Activated CD4-positive, CD25-positive, alpha-beta regulatory T cell (primary cell): ENCODE results near the gene WNT7B.
A peak's percentile ranks its signal among the peaks of the same experiment; 100 is the strongest.
"Not testable (repeated sequence)": the region's sequence is repeated elsewhere in the genome, so short reads cannot be mapped to it uniquely, and the experiment has no call there.

ENCODE experiments used
- DNase-seq, 4 experiments: peaks; one replicate each; lab custom pipeline; 2025; lab: John Stamatoyannopoulos, UW

Gene WNT7B

DNA sequence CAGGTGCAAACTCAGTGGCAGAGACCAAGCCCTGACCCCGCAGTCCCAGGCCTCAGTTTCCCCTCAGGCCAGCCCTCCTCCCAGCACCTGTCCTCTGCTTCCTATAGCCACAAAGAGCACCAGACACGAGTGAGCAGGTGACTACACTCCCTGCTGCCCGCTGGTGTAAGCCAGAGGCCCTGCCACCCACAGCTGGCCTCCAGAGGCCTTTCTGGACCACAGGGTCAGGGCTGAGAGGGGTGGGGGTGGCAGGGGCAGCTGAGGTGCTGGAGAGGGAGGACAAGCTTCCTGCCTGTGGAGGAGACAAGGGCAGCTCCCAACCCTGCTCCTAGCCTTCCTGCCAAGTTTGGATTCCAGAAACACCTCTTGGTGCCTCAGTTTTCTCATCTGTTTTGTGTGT, 31.3 kb upstream of the WNT7B start:
- no peak for DNase-seq

DNA sequence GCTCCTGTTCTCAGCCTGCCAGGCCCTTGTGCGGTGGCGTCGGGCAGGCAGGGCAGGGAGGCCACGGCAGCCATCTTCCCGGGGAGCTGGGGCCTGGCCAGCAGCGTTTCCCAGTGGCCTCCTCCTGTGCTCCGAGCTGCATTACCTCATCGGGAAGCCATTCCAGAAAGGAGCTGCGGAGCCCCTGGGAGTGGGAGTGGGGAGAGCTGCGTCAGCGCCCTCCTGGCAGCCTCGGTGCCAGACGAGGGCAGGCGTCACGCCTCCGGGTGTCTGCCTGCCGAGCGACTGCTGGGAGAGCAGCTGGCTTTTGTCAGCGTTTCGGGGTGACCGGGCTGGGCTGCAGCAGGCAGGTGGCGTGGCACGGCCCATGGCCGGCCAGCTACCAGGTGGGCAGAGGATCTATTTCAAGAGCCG, 30.9 kb upstream of the WNT7B start:
- DNase-seq = no peak

DNA sequence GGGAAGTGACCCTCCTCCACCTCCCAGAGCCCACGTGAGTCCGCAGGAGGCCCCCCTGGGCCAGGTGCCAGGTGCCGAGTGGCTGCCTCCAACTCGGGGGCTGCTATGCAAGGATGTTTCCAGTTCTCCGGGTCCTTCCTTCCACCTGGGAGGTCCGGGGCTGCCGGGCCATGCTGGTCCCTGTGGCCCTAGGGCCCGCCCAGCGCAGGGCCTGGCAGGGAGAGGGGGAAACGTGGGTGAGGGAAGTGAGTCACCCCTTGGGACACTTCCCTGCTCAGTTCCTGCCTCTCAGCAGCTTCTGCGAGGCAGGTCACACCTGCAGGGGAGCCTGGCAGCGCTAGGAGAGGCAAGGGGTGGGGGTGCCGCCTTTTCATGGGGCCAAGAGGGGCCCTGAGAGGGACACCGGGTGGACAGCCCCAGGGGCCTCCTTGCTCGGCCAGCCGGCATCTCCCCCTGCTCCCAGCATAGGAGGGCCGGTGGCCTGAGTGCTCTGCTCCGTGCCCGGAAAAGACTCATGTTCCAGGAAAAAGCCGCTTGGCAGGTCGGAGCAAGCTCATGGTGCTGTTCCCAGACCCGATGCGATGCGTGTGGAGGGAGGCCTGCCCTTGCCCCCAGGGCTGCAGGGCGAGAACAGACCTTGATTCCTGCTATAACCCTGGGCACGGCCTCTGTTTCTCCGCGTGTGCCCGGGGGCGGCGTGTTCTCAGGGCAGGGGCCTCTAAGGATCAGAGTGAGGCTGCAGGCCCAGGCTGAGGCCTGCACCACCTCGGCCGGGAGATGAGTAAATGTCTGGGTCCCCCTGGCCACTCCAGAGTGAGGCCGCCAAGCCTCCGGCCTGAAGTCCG, 30.3 kb upstream of the WNT7B start:
- no peak for DNase-seq

DNA sequence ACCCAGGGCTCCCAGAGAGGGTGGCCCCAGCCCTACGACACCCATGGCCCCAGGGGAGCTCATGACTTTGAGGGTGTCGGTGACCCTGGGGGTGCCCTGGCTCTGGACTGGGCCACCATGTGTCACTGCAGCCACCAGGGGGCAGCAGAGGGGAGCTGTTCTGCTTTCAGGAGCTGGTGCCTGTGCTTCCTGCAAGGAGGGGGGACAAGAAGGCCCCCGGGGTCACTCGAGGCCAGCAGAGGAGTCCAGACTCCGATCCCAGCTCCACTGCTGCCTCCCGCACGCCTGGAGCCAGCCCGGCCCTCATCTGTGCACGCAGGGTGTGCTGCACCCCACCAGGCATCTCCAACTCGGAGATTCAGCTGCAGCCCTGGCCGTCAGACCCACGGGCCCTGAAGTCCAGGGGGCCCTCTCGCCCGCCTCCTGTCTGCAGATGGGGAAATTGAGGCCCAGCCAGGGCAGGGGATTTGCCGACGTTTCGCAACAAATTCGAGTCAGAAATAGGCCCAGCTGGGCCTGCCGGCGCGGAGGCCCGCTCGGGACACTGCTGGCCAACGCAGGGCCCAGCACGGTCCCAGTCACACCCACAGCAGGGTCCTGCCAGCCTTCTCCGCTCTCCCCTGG, 29.5 kb upstream of the WNT7B start:
- DNase-seq = peak; percentile 77 to 92 (median 83)

DNA sequence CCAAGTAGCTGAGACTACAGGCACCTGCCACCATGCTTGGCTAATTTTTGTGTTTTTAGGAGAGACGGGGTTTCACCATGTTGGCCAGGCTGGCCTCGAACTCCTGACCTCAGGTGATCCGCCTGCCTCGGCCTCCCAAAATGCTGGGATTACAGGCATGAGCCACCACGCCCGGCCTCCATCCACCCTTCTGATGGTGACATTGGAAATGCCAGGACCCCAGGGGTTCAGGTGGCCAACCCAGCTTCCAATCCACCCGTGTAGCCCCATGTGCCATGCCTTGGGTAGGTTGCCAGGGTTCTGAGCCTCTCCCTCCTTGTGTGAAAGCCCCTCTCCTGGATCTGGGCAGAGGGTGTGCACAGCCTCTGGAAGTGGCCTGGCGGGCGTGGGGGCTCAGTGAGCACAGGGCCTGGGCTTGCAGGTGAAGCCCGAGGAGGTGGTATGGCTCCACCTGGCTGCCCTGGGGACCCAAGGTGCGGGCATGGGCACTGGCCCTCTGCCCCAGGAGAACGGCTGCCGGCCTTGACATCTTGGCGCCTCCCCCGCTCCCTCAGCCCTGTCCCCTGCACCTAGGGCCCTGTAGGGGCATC, 28.2 kb upstream of the WNT7B start:
- DNase-seq = not testable (repeated sequence)

DNA sequence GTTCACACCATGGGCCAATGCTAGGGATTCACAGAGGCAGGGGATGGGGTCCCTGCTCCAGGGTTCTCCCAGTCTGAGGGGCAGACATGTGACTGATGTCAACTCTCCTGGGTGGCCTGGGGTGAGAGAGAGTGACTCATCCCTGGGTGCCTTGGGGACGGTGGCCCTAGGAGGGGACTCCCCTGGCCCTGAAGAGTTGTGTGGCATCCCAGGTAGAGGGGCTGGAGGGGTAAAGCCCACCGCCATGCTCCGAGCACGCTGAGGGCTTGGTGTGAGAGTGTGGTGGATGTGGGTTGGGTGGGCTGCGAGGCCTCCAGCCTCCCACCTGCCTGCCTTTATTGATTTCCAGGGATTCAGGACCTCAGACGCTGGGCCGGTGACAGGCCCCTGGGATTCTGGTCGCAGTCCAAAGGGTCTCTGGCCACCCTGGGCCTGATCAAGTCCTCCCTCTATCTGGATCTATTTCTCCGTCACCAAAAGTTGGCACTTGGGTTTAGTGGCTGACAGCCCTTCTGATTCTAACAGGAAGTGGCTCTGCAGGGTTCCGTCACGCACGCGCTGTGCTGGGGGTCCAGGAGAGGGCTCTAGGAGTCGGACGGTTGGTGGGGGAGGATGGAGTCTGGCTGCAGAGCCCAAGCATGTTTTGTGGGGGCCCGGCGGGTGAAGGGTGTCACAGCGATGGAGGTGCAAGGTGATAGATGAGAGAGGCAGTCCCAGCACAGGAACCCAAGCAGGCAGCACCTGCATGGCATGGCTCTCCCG, 27.3 kb upstream of the WNT7B start:
- no peak for DNase-seq

DNA sequence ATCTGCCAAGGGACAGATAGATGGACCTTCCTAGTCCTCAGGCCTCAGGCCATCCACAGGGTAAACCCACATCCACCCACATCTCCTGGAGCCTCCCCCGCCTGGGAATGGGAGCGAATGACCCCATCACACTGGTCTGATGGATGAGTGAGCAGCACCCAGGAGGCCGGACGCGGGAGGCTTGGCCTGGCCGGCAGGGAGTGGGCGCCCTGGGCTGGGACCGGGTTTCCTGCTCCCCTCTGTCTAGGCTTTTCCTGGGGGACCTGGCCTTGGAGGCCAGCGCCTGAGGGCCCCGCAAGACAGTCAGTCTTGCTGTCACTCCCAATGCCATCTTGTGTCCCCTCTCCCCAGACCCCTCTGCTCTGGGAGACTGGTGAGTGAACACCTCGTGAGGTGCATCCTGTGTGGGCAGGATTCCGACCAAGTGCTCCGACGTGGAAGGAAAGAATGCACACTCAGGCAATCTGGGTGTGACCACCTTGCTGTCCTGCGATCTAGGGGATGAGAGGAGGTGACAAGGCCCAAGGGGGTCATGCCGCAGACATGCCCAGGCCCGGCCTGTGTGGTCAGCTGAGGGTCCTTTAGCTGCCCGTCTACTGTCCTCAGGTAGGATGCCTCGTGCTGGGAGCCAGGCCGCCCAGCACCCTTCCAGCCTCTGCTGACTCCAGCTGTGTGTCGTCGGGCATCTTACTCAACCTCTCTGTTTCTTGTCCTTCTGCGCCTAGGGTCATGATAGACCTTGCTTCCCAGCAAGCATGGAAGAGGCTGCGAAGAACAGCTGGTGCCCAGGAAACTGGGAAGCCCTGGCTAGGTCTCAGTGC, 26.5 kb upstream of the WNT7B start:
- DNase-seq = no peak

DNA sequence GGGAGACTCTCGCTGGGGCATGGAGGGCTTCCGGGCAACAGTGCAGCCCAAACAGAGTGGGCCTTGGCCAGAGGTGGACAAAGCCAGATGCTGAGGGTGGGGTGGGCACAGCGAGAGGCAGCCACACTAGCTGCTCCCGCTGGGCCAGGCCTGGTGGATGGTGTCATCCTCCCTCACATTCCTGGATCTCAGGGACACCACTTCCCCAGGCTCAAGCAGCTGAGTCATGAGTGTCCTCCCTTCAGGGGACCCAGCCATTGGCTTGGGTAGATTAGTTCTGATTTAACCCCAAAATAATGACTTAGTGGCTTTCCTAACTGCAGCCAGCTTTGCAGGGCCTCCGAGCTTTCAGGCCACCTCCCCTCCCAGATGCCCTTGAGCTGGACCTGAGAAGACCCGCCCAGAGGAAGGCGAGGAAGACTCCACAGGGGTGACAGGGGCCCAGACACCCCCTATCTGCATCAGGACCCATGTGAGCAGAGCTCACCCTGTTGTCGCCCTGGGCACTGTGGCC, 25.9 kb upstream of the WNT7B start:
- no peak for DNase-seq

DNA sequence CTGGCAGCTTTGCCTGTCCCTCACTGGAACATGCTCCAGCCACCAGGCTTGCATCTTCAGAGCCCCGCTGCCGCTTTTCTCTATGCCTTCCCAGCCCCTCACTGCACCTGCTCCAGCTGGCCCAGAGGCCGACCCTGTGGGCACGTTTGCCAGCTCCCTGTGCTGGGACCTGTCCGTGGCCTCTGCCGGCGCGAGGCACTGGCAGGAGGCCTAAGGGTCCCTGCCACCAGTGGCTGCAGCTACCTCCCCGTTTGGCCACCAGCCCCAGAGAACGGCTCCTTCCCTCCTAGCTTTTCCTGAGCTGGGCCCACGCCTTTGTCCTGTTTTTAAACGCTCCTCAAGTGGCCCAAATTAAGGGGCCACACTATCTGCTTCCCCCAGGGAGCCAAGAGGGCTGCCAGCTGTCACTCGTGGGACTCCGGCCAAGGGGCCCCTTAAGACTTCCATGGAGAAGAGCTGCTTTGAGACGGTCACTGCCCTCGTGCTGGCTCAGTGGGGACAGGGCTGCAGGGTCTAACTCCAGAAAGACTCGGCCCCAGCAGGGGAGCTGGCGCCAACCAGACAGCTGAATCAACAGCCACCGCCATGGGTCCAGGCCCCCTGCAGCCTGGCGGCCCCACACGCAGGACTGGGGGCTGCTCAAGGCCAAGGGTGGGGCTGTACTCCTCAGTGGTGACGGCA, 24.6 kb upstream of the WNT7B start:
- DNase-seq = no peak

DNA sequence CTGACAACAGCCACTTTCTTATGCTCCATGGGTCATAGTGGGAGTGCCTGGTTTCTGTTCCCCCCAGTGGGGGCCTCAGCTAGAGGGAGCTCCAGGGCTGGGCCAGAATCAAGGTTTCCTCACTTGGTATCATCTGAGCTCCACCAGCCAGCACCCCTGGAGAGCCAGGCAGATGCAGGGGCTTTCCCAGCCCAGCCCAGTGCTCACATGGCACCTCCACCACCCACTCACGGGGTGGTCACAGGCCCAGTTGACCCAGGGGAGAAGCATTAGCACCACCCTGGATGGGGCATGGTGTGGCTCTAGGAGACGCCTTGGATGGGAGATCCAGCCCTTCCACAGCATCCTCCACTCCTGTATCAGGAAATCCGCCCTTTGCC, 24.1 kb upstream of the WNT7B start:
- DNase-seq = no peak

DNA sequence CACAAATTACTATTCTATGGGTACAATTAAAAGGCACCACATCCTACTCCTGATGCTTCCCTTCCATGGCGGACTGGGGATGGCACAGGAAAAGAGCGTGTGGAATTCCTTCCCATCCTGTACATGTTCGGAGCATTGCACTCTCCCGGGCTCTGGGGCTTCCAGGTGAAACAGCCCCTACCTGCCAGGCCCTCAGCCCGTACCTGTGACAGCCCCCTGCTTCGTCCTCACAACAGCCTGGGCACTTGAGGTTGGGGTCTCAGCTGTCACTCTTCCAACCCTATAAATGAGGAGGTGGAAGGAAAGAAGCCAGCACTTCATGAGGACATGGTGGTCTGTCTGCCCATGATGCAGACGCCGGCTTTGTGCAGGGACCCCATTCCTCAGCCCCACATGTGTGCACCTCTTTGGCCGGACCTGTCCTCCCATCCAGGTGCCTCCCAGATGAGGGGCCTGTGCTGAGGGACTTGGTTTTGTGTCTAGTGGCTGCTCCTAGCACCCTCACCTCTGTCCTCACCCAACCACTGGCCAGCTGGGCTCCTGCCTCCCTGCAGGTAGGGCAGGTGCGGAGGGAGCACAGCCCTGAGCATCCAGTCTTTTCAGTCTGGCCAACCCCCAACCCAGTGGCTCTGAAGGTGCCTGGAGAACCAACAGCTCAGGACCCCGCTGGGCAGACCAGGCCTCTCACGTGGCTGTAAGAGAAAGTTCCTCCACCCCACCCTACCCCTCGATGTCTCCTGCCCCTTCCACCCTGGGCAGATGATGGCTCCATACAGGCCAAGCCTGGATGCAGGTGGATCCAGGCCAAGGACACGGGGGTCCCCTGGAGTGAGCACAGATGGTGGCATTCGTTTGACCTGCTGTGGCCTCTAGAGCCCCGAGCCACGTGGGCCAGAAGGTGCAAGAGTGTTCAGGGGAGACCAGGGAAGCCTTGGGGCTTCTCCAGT, 23.4 kb upstream of the WNT7B start:
- DNase-seq = no peak

DNA sequence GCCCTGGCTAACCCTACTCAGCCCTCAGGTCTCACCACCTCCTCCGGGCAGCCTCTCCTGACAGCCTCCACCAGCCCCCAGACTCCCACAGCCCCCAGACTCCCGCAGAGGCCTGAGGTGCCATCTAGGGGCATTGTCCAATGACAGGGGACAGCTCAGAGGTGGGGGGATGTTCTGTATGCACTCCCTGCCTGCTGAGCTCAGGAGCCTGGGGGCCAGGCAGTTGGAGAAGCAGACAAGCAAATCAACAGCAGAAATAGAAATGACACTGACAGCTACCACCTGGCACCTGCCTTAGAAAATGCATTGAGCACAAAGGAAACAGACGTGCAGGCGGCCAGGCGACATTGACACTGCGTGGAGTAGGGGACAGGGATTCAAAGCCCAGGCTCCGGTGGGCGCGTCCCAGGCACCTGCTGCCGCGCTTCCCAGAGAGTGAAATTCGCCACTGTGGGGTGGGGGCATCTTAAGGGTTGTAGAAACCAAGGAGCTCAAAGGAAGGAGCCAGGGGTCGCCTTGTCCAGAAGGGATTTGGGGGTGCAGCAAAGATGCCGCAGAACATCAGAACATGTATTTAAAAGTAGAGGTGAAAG, 22.5 kb upstream of the WNT7B start:
- no peak for DNase-seq

DNA sequence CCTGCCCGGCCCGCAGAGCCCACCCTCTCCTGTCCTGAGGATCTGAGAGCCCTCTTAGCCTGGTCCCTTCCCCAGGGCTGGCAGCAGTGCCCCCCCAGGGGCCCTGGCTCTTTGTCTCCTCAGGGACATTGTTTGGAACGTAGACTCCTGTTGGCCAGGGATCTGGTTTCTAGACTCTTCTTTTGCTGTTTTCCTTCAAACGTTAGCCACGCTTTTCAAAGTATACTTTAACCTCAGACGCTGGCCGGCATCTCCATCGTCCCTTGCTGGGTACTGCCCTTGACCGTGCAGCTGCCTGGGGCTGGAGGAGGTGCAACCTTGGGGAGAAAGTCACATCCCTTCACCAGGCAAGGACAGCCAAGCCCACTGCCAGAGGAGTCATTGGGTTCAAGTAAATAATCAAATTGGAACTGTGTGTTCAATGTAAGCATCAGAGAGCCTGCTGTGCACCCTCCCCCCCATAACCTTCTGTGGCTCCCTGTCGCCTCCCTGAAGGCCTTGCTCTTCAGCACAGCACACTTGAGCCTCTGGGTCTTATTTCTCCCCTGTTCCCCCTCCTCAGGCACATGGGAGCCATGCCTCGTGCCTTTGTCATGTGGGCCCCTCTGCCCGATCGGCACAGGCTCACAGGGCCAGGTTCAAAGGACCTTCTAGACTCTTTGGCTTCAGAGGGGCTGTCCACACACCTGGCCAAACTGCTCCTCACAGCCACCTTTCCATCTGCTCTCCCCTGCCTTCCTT, 21.8 kb upstream of the WNT7B start:
- no peak for DNase-seq

DNA sequence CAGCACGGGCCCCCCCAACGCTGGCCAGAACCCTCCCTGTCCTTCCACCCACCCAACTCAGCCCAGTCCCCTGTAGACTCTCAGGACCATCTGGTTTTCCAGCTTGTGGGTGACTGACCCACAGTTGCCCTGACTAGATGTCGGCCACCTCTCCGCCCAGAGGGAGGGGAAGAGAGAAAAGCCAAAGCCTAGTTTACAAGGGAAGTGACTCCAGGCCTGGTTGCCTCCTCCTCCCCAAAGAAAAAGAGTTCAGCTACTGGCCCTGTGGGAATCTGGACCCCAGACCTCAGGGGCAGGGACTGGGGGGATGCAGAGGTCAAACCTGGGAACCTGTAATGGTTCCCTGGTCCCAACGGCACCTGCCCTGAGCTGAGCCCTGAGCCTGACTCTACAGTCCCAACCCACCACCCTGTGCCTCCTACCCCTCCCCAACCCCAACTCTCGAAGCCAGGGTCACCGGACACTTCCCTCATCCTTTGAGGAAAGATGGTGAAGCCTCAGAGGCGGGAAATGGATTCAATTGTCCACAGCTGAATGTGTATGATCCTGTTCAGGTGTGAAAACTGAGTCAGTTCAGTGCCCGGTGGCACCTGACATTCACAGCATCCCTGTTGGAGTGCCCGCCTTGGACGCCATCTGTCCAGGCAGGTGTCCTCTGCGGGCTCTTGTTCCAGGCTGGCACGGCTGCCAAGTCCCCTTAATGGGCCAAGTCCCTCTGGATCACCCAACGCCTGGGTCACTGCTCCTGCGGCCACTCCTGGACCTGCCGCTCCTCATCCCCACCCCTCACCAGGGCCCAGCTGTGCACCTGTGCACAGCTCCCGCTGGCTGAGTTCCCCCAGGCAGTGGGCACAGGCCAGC, 21.0 kb upstream of the WNT7B start:
- no peak for DNase-seq

DNA sequence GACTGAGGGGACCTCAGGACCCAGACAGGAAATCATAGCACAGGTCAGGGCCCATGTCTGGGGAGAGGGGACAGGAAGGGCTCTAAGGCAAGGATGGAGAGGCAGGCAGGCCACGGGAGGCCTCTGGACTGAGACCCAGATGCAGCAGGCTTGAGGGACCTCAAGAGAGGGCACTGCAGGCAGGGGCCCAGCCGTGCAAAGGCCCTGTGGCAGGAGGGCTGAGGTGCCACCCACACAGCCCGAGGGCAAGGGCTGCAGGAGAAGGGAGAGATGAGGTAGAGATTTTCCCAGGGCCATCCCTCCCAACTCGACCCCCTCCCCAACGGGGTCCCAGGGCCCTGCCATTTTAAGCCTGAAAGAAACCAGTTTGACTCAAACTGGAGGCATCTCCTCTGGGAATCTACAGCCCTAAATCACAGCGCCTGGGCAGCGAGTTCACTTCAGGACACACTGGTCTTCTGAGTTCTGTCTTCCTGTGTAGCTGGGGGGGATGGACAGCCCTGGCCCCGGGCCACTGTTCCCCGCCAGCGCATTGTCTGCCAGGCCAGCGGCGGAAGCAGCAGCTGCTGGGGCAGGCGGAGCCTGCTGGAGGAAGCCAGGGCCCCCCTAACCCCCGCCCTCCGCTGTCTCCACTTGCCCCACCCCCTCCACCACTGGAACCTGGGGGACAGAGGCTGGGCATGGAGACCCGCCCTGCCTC, 20.3 kb upstream of the WNT7B start:
- no peak for DNase-seq

DNA sequence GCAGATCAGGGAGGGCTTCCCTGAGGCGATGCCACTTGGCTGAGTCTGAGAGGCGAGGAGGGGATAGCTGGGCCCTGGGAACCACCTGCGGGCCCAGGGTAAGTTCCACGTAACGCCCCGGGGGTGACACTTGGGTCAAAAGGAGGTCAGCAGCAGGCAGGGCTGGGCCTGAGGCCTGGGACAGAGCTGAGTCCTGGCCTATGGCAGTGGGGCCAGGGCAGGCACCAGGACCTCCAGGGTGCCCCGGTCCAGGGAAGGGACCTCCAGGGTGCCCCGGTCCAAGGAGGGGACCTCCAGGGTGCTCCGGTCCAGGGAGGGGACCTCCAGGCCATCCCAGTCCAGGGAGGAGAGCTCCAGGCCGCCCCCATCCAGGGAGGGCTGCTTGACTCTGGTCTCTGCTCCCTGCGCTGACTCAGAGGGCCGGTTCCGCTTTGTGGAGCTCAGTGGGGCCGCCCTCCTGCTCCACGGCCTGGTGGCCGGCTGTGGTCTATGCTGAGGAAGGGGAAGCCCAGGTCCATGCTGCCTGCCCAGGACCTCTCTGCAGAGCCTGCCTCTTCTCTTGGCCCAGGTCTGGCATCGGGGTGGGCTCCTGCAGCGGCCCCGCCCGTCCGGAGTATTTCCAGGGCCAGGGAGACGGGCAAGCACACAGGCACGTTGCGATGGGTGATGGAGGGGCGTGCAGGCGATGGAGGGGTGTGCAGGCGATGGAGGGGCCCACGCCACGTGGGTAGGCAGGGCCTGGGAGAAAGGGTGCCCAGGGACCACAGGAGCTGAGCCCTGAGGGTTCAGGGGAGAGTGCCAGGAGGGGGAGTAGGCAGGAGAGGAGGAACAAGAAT, 19.5 kb upstream of the WNT7B start:
- DNase-seq = no peak
